SK-N-SH treated with all-trans-retinoic acid at 6 μM for 48 hours (cell line): ENCODE results near the gene UPK1B.

Experiments used
- ATAC-seq: fragments of 200-7000 bp; cut with Tn5 transposase; 3 replicates; pipeline ENCODE4 v1.9.1; 2020; ENCODE audit warnings: mild to moderate bottlenecking, moderate library complexity
- BACH2 ChIP-seq: fragments of 250-450 bp; sonication (Bioruptor Pico); IDR thresholded peaks from 2 replicates; pipeline ENCODE4 v1.9.0; 2021; ENCODE audit warnings: mild to moderate bottlenecking, borderline replicate concordance
- CSDC2 ChIP-seq: fragments of 250-450 bp; sonication (Bioruptor Pico); IDR thresholded peaks from 2 replicates; pipeline ENCODE4 v1.5.0; 2020; ENCODE audit warnings: mild to moderate bottlenecking, moderate library complexity
- GLIS3 ChIP-seq: fragments of 250-450 bp; sonication (Bioruptor Pico); IDR thresholded peaks from 2 replicates; pipeline ENCODE4 v1.5.0; 2020; ENCODE audit warnings: mild to moderate bottlenecking, moderate library complexity
- ISL1 ChIP-seq: fragments of 250-450 bp; sonication (Bioruptor Pico); IDR thresholded peaks from 2 replicates; pipeline ENCODE4 v2.1.2; 2022; ENCODE audit warnings: mild to moderate bottlenecking, moderate library complexity
- OSR1 ChIP-seq: fragments of 250-450 bp; sonication (Bioruptor Pico); IDR thresholded peaks from 2 replicates; pipeline ENCODE4 v1.8.0; 2022; ENCODE audit warnings: moderate library complexity, mild to moderate bottlenecking, inconsistent platforms
- PPARA ChIP-seq: fragments of 250-450 bp; sonication (Bioruptor Pico); IDR thresholded peaks from 2 replicates; pipeline ENCODE4 v1.5.0; 2020; ENCODE audit warnings: mild to moderate bottlenecking, borderline replicate concordance
- SNAI2 ChIP-seq: fragments of 250-450 bp; sonication (Bioruptor Pico); IDR thresholded peaks from 2 replicates; pipeline ENCODE4 v1.5.0; 2020; ENCODE audit warnings: mild to moderate bottlenecking, moderate library complexity
- TCF4 ChIP-seq: fragments of 250-450 bp; sonication (Bioruptor Pico); IDR thresholded peaks from 2 replicates; pipeline ENCODE4 v1.8.0; 2021; ENCODE audit warnings: mild to moderate bottlenecking, moderate library complexity, borderline replicate concordance
- ZC3H10 ChIP-seq: fragments of 250-450 bp; sonication (Bioruptor Pico); IDR thresholded peaks from 2 replicates; pipeline ENCODE4 v1.5.1; 2021; ENCODE audit warnings: mild to moderate bottlenecking, moderate library complexity
- ZFP3 ChIP-seq: fragments of 250-450 bp; sonication (Bioruptor Pico); IDR thresholded peaks from 2 replicates; pipeline ENCODE4 v1.5.0; 2020; ENCODE audit warnings: mild to moderate bottlenecking, moderate library complexity
- ZFP30 ChIP-seq: fragments of 450-650 bp; formaldehyde crosslinking; IDR thresholded peaks from 2 replicates; pipeline ENCODE4 v1.5.0; 2022; ENCODE audit warnings: mild to moderate bottlenecking, moderate library complexity
- ZNF8 ChIP-seq: fragments of 450-650 bp; formaldehyde crosslinking; IDR thresholded peaks from 2 replicates; pipeline ENCODE4 v1.5.0; 2020; ENCODE audit warnings: mild to moderate bottlenecking, moderate library complexity
- TF ChIP-seq, protein P1 (sequence below): fragments of 250-450 bp; sonication (Bioruptor Pico); IDR thresholded peaks from 2 replicates; pipeline ENCODE4 v1.5.1; 2021; ENCODE audit warnings: mild to moderate bottlenecking, moderate library complexity
- TF ChIP-seq, protein P2 (sequence below): fragments of 250-450 bp; sonication (Bioruptor Pico); IDR thresholded peaks from 2 replicates; pipeline ENCODE4 v1.5.0; 2020; ENCODE audit warnings: mild to moderate bottlenecking, moderate library complexity
- TF ChIP-seq, protein P3 (sequence below): fragments of 250-450 bp; sonication (Bioruptor Pico); IDR thresholded peaks from 2 replicates; pipeline ENCODE4 v1.8.0; 2021; ENCODE audit warnings: low read depth, mild to moderate bottlenecking, moderate library complexity, borderline replicate concordance
- TF ChIP-seq, protein P4 (sequence below): fragments of 250-450 bp; sonication (Bioruptor Pico); IDR thresholded peaks from 2 replicates; pipeline ENCODE4 v1.8.0; 2020; ENCODE audit warnings: mild to moderate bottlenecking, moderate library complexity, borderline replicate concordance

The UPK1B gene

DNA sequence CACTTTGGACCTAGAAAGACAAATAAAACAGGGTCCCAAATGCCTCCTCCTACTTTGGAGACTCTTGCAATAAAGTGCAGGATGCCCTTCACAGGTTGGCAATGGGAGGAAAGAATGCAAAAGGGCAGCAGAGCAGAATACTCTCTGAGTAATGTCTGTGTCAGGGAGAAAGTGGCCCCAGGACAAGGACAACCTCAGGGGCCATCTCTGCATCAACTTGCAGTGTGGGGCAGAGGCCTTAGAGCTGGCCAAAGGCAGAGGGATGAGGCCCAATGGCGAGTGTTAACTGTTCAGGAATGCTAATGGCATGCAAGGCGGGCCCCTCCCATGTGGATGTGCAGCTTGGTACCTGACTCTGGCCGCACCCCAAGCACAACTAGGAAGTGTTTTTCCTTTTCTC, 8.4 kb downstream of the UPK1B start:
- ATAC-seq, result no peak
- TF ChIP-seq GLIS3 (CRISPR knock-in tag) (no peak), OSR1 (CRISPR knock-in tag) (no peak), CSDC2 (CRISPR knock-in tag) (no peak), BACH2 (CRISPR knock-in tag) (no peak), ZC3H10 (CRISPR knock-in tag) (no peak), TCF4 (CRISPR knock-in tag) (no peak), ZFP3 (CRISPR knock-in tag) (no peak)
- TF ChIP-seq, protein P1, sequence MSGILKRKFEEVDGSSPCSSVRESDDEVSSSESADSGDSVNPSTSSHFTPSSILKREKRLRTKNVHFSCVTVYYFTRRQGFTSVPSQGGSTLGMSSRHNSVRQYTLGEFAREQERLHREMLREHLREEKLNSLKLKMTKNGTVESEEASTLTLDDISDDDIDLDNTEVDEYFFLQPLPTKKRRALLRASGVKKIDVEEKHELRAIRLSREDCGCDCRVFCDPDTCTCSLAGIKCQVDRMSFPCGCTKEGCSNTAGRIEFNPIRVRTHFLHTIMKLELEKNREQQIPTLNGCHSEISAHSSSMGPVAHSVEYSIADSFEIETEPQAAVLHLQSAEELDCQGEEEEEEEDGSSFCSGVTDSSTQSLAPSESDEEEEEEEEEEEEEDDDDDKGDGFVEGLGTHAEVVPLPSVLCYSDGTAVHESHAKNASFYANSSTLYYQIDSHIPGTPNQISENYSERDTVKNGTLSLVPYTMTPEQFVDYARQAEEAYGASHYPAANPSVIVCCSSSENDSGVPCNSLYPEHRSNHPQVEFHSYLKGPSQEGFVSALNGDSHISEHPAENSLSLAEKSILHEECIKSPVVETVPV (CRISPR knock-in tag), result no peak
- TF ChIP-seq, protein P2, sequence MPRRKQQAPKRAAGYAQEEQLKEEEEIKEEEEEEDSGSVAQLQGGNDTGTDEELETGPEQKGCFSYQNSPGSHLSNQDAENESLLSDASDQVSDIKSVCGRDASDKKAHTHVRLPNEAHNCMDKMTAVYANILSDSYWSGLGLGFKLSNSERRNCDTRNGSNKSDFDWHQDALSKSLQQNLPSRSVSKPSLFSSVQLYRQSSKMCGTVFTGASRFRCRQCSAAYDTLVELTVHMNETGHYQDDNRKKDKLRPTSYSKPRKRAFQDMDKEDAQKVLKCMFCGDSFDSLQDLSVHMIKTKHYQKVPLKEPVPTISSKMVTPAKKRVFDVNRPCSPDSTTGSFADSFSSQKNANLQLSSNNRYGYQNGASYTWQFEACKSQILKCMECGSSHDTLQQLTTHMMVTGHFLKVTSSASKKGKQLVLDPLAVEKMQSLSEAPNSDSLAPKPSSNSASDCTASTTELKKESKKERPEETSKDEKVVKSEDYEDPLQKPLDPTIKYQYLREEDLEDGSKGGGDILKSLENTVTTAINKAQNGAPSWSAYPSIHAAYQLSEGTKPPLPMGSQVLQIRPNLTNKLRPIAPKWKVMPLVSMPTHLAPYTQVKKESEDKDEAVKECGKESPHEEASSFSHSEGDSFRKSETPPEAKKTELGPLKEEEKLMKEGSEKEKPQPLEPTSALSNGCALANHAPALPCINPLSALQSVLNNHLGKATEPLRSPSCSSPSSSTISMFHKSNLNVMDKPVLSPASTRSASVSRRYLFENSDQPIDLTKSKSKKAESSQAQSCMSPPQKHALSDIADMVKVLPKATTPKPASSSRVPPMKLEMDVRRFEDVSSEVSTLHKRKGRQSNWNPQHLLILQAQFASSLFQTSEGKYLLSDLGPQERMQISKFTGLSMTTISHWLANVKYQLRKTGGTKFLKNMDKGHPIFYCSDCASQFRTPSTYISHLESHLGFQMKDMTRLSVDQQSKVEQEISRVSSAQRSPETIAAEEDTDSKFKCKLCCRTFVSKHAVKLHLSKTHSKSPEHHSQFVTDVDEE (CRISPR knock-in tag), result no peak
- TF ChIP-seq, protein P3, sequence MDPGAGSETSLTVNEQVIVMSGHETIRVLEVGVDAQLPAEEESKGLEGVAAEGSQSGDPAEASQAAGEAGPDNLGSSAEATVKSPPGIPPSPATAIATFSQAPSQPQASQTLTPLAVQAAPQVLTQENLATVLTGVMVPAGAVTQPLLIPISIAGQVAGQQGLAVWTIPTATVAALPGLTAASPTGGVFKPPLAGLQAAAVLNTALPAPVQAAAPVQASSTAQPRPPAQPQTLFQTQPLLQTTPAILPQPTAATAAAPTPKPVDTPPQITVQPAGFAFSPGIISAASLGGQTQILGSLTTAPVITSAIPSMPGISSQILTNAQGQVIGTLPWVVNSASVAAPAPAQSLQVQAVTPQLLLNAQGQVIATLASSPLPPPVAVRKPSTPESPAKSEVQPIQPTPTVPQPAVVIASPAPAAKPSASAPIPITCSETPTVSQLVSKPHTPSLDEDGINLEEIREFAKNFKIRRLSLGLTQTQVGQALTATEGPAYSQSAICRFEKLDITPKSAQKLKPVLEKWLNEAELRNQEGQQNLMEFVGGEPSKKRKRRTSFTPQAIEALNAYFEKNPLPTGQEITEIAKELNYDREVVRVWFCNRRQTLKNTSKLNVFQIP (CRISPR knock-in tag), result no peak
- TF ChIP-seq, protein P4, sequence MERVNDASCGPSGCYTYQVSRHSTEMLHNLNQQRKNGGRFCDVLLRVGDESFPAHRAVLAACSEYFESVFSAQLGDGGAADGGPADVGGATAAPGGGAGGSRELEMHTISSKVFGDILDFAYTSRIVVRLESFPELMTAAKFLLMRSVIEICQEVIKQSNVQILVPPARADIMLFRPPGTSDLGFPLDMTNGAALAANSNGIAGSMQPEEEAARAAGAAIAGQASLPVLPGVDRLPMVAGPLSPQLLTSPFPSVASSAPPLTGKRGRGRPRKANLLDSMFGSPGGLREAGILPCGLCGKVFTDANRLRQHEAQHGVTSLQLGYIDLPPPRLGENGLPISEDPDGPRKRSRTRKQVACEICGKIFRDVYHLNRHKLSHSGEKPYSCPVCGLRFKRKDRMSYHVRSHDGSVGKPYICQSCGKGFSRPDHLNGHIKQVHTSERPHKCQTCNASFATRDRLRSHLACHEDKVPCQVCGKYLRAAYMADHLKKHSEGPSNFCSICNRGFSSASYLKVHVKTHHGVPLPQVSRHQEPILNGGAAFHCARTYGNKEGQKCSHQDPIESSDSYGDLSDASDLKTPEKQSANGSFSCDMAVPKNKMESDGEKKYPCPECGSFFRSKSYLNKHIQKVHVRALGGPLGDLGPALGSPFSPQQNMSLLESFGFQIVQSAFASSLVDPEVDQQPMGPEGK (CRISPR knock-in tag), result no peak
- TF ChIP-seq, all 23 proteins: peak for 0

DNA sequence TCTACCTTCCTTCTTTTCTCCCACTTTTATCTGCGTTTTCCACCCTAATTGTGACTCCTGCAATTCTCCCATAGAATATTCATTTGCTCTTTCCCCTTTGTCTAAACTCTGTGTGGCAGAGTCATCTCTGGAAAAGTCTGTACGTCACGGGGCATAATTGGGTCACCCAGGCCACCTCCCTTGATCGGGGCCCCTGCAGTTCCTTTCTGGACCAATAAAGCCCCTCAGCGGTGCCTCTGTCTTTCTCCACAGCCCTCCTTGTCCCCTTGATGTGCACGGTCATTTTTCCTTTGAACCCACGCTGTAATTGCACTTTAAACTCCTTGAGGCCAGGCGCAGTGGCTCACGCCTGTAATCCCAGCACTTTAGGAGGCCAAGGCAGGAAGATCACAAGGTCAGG, 10.7 kb downstream of the UPK1B start:
- ATAC-seq, result no peak
- TF ChIP-seq ISL1 (CRISPR knock-in tag), result no peak
- TF ChIP-seq CSDC2 (CRISPR knock-in tag), result no peak
- TF ChIP-seq PPARA (CRISPR knock-in tag), result no peak
- TF ChIP-seq, protein P1 (CRISPR knock-in tag), result no peak
- TF ChIP-seq SNAI2 (CRISPR knock-in tag), result no peak
- TF ChIP-seq, protein P2 (CRISPR knock-in tag), result no peak
- no peak for TF ChIP-seq ZFP30 (CRISPR knock-in tag)
- TF ChIP-seq GLIS3 (CRISPR knock-in tag), result no peak
- no peak for TF ChIP-seq ZNF8 (CRISPR knock-in tag)
